ENCODE measurements around the gene NUDT16L1. TPM values are rescaled to one million over a fixed set of nuclear protein-coding genes. Genes with fewer than 3 reads are reported as not detected.

The NUDT16L1 gene
- total RNA-seq, 1 experiment from 2014 or later, result 32.6 TPM

DNA sequence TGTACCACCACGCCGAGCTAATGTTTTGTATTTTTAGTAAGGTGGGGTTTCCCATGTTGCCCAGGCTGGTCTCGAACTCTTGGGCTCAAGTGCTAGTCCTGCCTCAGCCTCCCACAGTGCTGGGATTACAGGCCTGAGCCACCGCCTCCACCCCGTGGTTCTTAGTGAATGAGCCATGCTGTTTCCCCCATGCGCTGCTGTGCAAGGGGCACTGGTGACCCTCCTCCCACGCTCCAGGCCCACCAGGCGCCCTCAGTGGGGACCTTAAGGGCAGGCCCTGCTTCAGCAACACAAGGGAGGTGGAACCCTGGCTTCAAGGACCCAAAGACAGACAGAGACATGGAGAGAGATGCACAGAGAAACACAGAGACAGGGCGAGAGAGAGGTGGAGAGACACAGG is 15.4 kb upstream of the NUDT16L1 start:
- Mint-ChIP-seq H3K4me3 (ENCODE audit: low read depth, unreplicated experiment) (no peak overlapping the region), H3K27ac (ENCODE audit: unreplicated experiment) (no peak overlapping the region), H3K4me1 (ENCODE audit: low read depth, unreplicated experiment) (peaks cover 19% of the 10 kb centered on the region), H3K27me3 (ENCODE audit: unreplicated experiment) (no peaks in the 10 kb centered on the region), H3K9me3 (ENCODE audit: low read depth, unreplicated experiment) (no peaks in the 10 kb centered on the region), H3K36me3 (ENCODE audit: insufficient read depth, unreplicated experiment) (peaks cover 74% of the 10 kb centered on the region)
- CTCF ChIA-PET, result no interaction called here
- DNase-seq, result no peak
- intact Hi-C loops (cut with micrococcal nuclease; ENCODE audit: unreplicated experiment), result no loop called here
- TF ChIP-seq, protein P1, sequence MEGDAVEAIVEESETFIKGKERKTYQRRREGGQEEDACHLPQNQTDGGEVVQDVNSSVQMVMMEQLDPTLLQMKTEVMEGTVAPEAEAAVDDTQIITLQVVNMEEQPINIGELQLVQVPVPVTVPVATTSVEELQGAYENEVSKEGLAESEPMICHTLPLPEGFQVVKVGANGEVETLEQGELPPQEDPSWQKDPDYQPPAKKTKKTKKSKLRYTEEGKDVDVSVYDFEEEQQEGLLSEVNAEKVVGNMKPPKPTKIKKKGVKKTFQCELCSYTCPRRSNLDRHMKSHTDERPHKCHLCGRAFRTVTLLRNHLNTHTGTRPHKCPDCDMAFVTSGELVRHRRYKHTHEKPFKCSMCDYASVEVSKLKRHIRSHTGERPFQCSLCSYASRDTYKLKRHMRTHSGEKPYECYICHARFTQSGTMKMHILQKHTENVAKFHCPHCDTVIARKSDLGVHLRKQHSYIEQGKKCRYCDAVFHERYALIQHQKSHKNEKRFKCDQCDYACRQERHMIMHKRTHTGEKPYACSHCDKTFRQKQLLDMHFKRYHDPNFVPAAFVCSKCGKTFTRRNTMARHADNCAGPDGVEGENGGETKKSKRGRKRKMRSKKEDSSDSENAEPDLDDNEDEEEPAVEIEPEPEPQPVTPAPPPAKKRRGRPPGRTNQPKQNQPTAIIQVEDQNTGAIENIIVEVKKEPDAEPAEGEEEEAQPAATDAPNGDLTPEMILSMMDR (IDR thresholded peaks at IDR 0.05; ENCODE audit: unreplicated experiment), result no peak
- BruUV-seq (replicated peaks), result no TSS peak

DNA sequence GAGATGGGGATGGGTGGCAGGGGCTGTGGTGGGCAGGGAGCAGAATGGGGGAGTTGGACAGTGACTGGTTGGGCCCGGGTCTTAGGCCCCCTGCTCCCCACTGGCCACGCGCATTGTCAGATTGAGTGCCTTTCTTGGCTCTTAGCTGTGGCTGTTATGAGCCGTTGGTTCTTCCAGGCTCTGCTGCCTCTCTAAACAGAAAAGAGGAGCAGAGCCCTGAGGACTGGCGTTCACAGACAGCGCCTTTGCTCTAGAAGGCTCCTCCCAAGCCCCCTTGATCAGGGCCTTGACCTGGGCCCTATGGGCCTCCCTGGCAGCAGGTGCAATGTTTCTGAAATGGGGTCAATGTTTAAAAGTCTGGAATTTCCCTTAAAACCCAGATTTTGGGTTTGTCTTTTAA is 14.8 kb upstream of the NUDT16L1 start:
- CTCF ChIA-PET, result no interaction called here
- Mint-ChIP-seq H3K36me3 (ENCODE audit: insufficient read depth, unreplicated experiment) (peaks cover 75% of the 10 kb centered on the region), H3K27ac (ENCODE audit: unreplicated experiment) (no peak overlapping the region), H3K4me3 (ENCODE audit: low read depth, unreplicated experiment) (peak overlapping the region; percentile 63), H3K9me3 (ENCODE audit: low read depth, unreplicated experiment) (no peaks in the 10 kb centered on the region), H3K27me3 (ENCODE audit: unreplicated experiment) (no peaks in the 10 kb centered on the region), H3K4me1 (ENCODE audit: low read depth, unreplicated experiment) (peaks cover 19% of the 10 kb centered on the region)
- intact Hi-C loops (cut with micrococcal nuclease; ENCODE audit: unreplicated experiment), result no loop called here
- no TSS peak for BruUV-seq (replicated peaks)
- TF ChIP-seq, protein P1 (IDR thresholded peaks at IDR 0.05; ENCODE audit: unreplicated experiment), result no peak
- DNase-seq, result no peak

DNA sequence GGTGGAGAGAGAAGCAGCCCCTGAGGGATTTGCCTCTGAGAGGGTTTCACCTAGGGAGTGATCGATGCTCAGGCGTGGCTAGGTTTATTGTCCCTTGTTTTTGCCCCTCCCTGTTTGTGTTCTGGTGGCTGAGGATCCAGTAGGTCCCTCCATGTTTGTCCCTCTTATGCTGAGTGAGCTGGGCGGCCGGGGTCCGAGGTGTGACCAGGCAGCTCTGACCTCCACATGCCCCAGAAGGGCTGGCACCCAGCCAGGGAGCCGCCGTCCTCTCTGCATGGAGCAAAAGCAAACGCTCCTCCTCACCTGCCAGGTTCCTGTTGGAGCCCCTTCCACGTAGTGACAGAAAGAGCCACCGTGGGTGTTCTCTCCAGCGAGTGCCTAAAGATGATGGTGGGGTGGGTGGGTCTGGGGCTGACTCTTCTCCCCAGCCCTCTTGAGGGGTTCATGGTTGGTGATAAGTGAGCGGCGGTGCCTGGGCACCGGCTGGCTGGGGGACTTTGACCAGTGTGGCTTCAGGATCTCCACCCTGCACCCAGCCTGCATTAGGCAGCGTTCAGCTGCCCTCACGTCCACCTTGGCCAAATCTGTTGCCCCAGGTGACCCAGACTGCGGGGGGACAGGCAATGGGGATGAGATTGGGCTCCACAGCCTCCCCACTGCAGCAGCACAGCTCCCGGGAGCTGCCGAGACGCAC is 14.1 kb upstream of the NUDT16L1 start:
- H3K9me3 Mint-ChIP-seq (ENCODE audit: low read depth, unreplicated experiment), result no peaks in the 10 kb centered on the region
- CTCF ChIA-PET, result no interaction called here
- H3K4me3 Mint-ChIP-seq (ENCODE audit: low read depth, unreplicated experiment), result peak overlapping the region; percentile 63
- intact Hi-C loops (cut with micrococcal nuclease; ENCODE audit: unreplicated experiment), result no loop called here
- no TSS peak for BruUV-seq (replicated peaks)
- peaks cover 19% of the 10 kb centered on the region for H3K4me1 Mint-ChIP-seq (ENCODE audit: low read depth, unreplicated experiment)
- no peaks in the 10 kb centered on the region for H3K27me3 Mint-ChIP-seq (ENCODE audit: unreplicated experiment)
- TF ChIP-seq, protein P1 (IDR thresholded peaks at IDR 0.05; ENCODE audit: unreplicated experiment), result no peak
- H3K36me3 Mint-ChIP-seq (ENCODE audit: insufficient read depth, unreplicated experiment), result peaks cover 75% of the 10 kb centered on the region
- H3K27ac Mint-ChIP-seq (ENCODE audit: unreplicated experiment), result peak overlapping the region; percentile 74
- peak; percentile 75 for DNase-seq

DNA sequence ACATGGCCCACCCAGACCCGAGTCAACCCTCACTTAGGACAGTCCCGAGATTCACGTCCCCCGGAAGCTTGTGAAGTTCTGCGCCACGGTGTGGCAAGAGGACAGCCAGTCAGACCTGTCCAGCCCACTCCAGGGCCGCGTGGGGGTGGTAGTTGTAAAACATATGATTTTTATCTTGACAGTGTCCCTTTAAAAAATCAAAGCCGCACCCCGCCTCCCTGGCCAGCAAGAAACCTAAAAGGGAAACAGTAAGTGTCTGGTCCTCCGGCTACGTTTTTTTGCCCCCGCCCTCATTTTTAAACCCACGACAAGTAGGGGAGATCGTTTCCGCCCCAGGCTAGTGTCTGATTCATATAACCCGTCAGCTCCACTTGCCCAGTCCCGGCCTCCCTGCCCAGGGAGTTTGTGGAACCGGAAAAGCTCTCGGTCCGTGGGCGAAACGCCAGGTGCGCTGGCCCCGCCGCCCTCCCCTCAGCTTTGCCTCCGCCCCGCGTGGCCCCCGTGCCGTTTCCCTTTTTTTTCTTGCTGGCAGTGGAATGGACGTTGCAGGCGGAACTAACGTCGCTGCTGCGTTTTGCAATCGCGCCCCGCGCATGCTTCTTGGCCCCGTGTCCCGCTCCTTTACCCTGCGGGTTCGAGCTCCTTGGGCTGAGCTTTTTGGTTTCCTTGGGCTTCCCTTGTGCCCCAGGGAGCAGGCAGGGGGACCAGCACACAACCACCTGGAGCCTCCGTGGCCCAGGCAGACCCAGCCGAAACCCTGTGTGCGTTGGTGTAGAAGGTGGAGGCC is 13.3 kb upstream of the NUDT16L1 start:
- TSS peak; percentile 34 for BruUV-seq (replicated peaks)
- H3K4me3 Mint-ChIP-seq (ENCODE audit: low read depth, unreplicated experiment), result peak overlapping the region; percentile 63
- H3K27ac Mint-ChIP-seq (ENCODE audit: unreplicated experiment), result peak overlapping the region; percentile 74
- H3K9me3 Mint-ChIP-seq (ENCODE audit: low read depth, unreplicated experiment), result no peaks in the 10 kb centered on the region
- intact Hi-C loops (cut with micrococcal nuclease; ENCODE audit: unreplicated experiment), result no loop called here
- H3K27me3 Mint-ChIP-seq (ENCODE audit: unreplicated experiment), result no peaks in the 10 kb centered on the region
- H3K36me3 Mint-ChIP-seq (ENCODE audit: insufficient read depth, unreplicated experiment), result peaks cover 81% of the 10 kb centered on the region
- CTCF ChIA-PET, result interaction anchor here (0.8 kb wide), 1 partner anchor 30 kb away, joined by 3 read pairs; no protein-coding TSS in a partner anchor
- H3K4me1 Mint-ChIP-seq (ENCODE audit: low read depth, unreplicated experiment), result peaks cover 19% of the 10 kb centered on the region
- peak; percentile 71 for DNase-seq
- TF ChIP-seq, protein P1 (IDR thresholded peaks at IDR 0.05; ENCODE audit: unreplicated experiment), result no peak

All from Calu3 (cell line).